A673 (cell line): ENCODE results near the gene ACTL6B.

ENCODE experiments used
- EZH2 ChIP-seq: fragments of 200-600 bp; sonication (generic); IDR thresholded peaks from 2 replicates; pipeline ENCODE4 v1.6.1; 2017; ENCODE audit warnings: borderline replicate concordance, low read depth, mild to moderate bottlenecking, mixed read lengths, antibody characterized with exemption, low read length; ENCODE audit not compliant: poor library complexity, severe bottlenecking
- TF ChIP-seq, protein P1 (sequence below): fragments of 300-800, 200-600 bp; sonication (generic); conservative IDR thresholded peaks from 2 replicates; pipeline ENCODE4 v1.5.1; 2017; ENCODE audit warnings: low read depth, mild to moderate bottlenecking, antibody characterized with exemption, low read length, moderate library complexity, mixed read lengths

DNA sequence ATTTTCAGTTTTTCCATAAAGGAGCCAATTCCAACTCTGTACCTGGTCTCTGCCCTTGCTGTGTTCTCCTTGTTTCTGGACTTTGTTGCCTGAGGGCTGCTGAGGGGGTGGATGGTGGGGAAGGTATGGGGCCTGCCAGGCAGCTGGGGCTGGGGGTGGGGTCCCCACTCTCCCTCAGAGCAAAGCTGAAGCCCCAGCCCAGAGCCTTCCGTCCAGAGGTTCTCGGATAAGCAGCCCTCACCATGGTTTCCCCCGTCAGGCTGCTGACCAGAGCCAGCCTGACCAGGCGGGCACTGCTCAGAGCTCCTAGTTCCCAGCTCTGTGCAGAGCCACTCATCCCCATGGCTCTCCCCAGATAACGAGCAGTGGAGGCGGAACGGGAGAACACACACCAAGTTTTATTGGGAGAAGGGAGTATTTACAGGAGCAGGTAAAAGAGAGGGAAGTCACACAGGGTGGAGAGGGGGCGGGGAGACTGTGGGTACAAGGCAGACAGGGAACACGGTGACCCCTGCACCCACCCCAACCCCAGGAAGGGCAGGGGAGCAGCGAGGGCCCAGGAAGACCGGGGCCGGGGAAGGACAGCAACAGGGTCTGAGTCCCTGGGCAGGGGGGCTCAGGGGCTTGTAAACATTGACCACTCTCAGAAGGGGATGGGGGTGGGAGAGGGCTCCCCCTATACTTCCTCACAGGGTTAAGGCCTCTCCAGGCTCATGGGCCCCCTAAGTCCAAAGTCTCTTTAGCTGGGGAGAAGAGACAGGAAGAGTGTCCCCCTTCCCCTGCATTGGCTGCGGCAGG lies 23.1 kb upstream of the ACTL6B start:
- TF ChIP-seq, protein P1, sequence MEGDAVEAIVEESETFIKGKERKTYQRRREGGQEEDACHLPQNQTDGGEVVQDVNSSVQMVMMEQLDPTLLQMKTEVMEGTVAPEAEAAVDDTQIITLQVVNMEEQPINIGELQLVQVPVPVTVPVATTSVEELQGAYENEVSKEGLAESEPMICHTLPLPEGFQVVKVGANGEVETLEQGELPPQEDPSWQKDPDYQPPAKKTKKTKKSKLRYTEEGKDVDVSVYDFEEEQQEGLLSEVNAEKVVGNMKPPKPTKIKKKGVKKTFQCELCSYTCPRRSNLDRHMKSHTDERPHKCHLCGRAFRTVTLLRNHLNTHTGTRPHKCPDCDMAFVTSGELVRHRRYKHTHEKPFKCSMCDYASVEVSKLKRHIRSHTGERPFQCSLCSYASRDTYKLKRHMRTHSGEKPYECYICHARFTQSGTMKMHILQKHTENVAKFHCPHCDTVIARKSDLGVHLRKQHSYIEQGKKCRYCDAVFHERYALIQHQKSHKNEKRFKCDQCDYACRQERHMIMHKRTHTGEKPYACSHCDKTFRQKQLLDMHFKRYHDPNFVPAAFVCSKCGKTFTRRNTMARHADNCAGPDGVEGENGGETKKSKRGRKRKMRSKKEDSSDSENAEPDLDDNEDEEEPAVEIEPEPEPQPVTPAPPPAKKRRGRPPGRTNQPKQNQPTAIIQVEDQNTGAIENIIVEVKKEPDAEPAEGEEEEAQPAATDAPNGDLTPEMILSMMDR: no peak
- no peak for TF ChIP-seq EZH2
